Activated T-cell treated with anti-CD3 and anti-CD28 coated beads, Interleukin-2, amount 50 U/mL, for 24 hours (primary cell): Measurements from ENCODE around the gene TEX11.
"Not testable (repeated sequence)": the region's sequence is repeated elsewhere in the genome, so short reads cannot be mapped to it uniquely, and the experiment has no call there.

ENCODE experiments used
- DNase-seq: peaks from one replicate; pipeline ENCODE4 v3.0.0-alpha.2; 2020
- H3K27ac Mint-ChIP-seq: 2 replicates; pipeline ENCODE4 v1.8.0; 2020; ENCODE audit warnings: mild to moderate bottlenecking, mixed read lengths
- H3K27me3 Mint-ChIP-seq: 2 replicates; pipeline ENCODE4 v1.8.0; 2020; ENCODE audit warnings: mixed read lengths
- H3K36me3 Mint-ChIP-seq: 2 replicates; pipeline ENCODE4 v1.8.0; 2020; ENCODE audit warnings: low read depth, mixed read lengths
- H3K4me1 Mint-ChIP-seq: 2 replicates; pipeline ENCODE4 v1.8.0; 2020; ENCODE audit warnings: low read depth, mixed read lengths
- H3K4me3 Mint-ChIP-seq: 2 replicates; pipeline ENCODE4 v1.8.0; 2020; ENCODE audit warnings: mild to moderate bottlenecking, moderate library complexity, mixed read lengths
- H3K9me3 Mint-ChIP-seq: 2 replicates; pipeline ENCODE4 v1.8.0; 2020; ENCODE audit warnings: mixed read lengths

TEX11 gene

GRCh38 chrX:70908541-70908940 is at the start of gene TEX11:
Gene TEX11, minus strand, starts transcription at chrX:70908711. Its CDS starts 922 bp downstream, at chrX:70907789.
- no peak within 1 kb of the TSS for H3K4me3 Mint-ChIP-seq
- H3K27ac Mint-ChIP-seq: no peak within 1 kb of the TSS
- H3K27me3 Mint-ChIP-seq: peaks cover 17% of the 10 kb centered on the region
- H3K4me1 Mint-ChIP-seq: no peaks in the 10 kb centered on the region
- no peaks in the 10 kb centered on the region for H3K36me3 Mint-ChIP-seq
- DNase-seq: no peak
- H3K9me3 Mint-ChIP-seq: no peaks in the 10 kb centered on the region

GRCh38 chrX:70954871-70955270 is 46.4 kb upstream of the TEX11 start:
- H3K27ac Mint-ChIP-seq: no peak overlapping the region
- no peaks in the 10 kb centered on the region for H3K4me1 Mint-ChIP-seq
- no peak overlapping the region for H3K4me3 Mint-ChIP-seq
- H3K27me3 Mint-ChIP-seq: peaks cover 35% of the 10 kb centered on the region
- H3K36me3 Mint-ChIP-seq: no peaks in the 10 kb centered on the region
- no peaks in the 10 kb centered on the region for H3K9me3 Mint-ChIP-seq
- DNase-seq: no peak

DNA sequence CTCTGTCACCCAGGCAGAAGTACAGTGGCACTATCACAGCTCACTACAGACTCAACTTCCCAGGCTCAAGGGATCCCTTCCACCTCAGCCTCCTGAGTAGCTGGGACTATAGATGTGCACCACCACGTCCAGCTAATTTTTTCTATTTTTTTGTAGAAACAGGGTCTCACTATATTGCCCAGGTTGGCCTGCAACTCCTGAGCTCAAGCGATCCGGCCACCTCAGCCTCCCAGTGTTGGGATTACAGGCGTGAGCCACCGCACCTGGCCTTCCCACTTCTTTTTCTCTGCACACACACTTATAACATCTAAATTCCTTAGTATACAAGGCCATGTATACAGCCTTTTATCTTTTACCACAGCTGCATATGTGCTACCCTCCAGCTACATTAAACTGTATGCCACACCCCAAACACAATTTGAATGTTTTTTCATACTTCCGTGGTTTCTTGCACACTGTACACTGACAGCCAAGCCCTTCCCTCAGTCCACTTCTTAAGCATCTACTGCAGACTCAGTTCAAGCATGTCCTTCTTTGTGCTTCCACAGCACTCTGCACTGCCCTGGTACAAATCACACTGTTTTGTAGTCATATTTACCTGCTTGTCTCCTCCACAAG is 15.9 kb upstream of the TEX11 start:
- Mint-ChIP-seq H3K27me3 (peaks cover 55% of the 10 kb centered on the region), H3K27ac (no peak overlapping the region)
- no peak for DNase-seq

GRCh38 chrX:70922774-70923473 is 14.4 kb upstream of the TEX11 start:
- Mint-ChIP-seq H3K9me3 (no peaks in the 10 kb centered on the region), H3K27me3 (peaks cover 41% of the 10 kb centered on the region), H3K4me1 (peaks cover 5% of the 10 kb centered on the region), H3K36me3 (no peaks in the 10 kb centered on the region), H3K27ac (no peak overlapping the region), H3K4me3 (no peak overlapping the region)
- no peak for DNase-seq

More for the DNA sequence above, 15.9 kb upstream of the TEX11 start:
- Mint-ChIP-seq H3K4me1 (peaks cover 5% of the 10 kb centered on the region), H3K9me3 (no peaks in the 10 kb centered on the region), H3K4me3 (no peak overlapping the region), H3K36me3 (no peaks in the 10 kb centered on the region)

- H3K4me3 Mint-ChIP-seq: no peak overlapping the region
- H3K27me3 Mint-ChIP-seq: peaks cover 33% of the 10 kb centered on the region
- peaks cover 5% of the 10 kb centered on the region for H3K4me1 Mint-ChIP-seq
- DNase-seq: no peak
- no peaks in the 10 kb centered on the region for H3K9me3 Mint-ChIP-seq
- no peak overlapping the region for H3K27ac Mint-ChIP-seq
- no peaks in the 10 kb centered on the region for H3K36me3 Mint-ChIP-seq
Measured at GRCh38 chrX:70921709-70922352, 13.3 kb upstream of the TEX11 start.

DNA sequence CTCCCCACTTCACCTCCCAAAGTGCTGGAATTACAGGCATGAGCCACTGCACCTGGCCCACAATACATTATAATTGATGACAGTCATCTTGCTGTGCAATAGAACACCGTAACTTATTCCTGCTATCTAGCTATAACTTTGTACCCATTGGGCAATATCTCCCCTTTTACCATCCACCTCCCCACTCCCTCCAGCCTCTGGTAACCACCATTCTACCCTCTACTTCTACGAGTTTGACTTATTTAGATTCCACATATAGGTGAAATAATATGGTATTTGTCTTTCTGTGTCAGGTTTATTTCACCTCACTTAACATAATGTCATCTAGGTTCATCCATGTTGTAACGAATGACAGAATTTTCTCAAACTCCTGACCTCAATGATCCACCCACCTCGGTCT is 8.2 kb upstream of the TEX11 start:
- Mint-ChIP-seq H3K4me1 (peaks cover under 1% of the 10 kb centered on the region), H3K27me3 (peaks cover 9% of the 10 kb centered on the region), H3K9me3 (no peaks in the 10 kb centered on the region), H3K36me3 (no peaks in the 10 kb centered on the region), H3K4me3 (no peak overlapping the region), H3K27ac (no peak overlapping the region)
- no peak for DNase-seq

GRCh38 chrX:70907900-70908299 is 611 bp downstream of the TEX11 start:
- Mint-ChIP-seq H3K27ac (no peak overlapping the region), H3K4me3 (no peak overlapping the region), H3K9me3 (no peaks in the 10 kb centered on the region), H3K36me3 (no peaks in the 10 kb centered on the region), H3K4me1 (no peaks in the 10 kb centered on the region), H3K27me3 (peaks cover 17% of the 10 kb centered on the region)
- no peak for DNase-seq

DNA sequence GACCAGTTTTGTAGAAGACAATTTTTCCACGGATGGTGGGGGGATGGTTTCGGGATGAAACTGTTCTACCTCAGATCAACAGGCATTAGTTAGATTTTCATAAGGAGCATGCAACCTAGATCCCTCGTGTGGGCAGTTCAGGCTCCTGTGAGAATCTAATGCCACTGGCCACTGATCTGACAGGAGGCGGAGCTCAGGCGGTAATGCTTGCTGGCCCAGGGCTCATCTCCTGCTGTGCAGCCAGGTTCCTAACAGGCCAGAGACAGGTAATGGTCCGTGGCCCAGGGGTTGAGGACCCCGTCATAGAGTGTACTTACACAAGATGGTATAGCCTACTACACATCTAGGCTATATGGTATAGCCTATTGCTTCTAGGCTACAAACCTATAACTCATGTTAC is 7.0 kb downstream of the TEX11 start:
- Mint-ChIP-seq H3K9me3 (no peaks in the 10 kb centered on the region), H3K4me1 (no peaks in the 10 kb centered on the region), H3K27me3 (peaks cover 8% of the 10 kb centered on the region), H3K36me3 (no peaks in the 10 kb centered on the region), H3K4me3 (no peak overlapping the region), H3K27ac (no peak overlapping the region)
- DNase-seq: no peak

DNA sequence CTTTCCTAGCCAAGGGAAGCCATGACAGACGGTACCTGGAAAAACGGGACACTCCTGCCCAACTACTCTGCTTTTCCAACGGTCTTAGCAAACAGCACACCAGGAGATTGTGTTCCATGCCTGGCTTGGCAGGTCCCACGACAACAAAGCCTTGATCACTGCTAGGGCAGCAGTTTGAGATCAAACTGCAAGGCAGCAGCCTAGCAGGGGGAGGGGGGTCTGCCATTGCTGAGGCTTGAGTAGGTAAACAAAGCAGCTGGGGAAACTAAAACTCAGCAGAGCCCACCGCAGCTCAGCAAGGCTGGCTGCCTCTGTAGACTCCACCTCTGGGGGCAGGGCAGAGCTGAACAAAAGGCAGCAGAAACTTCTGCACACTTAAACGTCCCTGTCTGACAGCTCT is 18.1 kb downstream of the TEX11 start:
- peaks cover 52% of the 10 kb centered on the region for H3K27me3 Mint-ChIP-seq
- not testable (repeated sequence) for DNase-seq, H3K9me3 Mint-ChIP-seq, H3K4me1 Mint-ChIP-seq, H3K4me3 Mint-ChIP-seq, H3K36me3 Mint-ChIP-seq, H3K27ac Mint-ChIP-seq

GRCh38 chrX:70878902-70879301 is 29.6 kb downstream of the TEX11 start:
- Mint-ChIP-seq H3K27me3 (peaks cover 25% of the 10 kb centered on the region), H3K4me3 (no peak overlapping the region), H3K27ac (no peak overlapping the region), H3K36me3 (no peaks in the 10 kb centered on the region), H3K4me1 (peaks cover 2% of the 10 kb centered on the region), H3K9me3 (no peaks in the 10 kb centered on the region)
- no peak for DNase-seq

GRCh38 chrX:70852294-70852693 is 56.2 kb downstream of the TEX11 start:
- H3K27ac Mint-ChIP-seq: no peak overlapping the region
- no peaks in the 10 kb centered on the region for H3K9me3 Mint-ChIP-seq
- no peaks in the 10 kb centered on the region for H3K4me1 Mint-ChIP-seq
- H3K36me3 Mint-ChIP-seq: no peaks in the 10 kb centered on the region
- peaks cover 37% of the 10 kb centered on the region for H3K27me3 Mint-ChIP-seq
- no peak overlapping the region for H3K4me3 Mint-ChIP-seq
- no peak for DNase-seq

GRCh38 chrX:70844081-70844480 is 64.4 kb downstream of the TEX11 start:
- not testable (repeated sequence) for H3K36me3 Mint-ChIP-seq, H3K4me3 Mint-ChIP-seq, DNase-seq, H3K9me3 Mint-ChIP-seq, H3K4me1 Mint-ChIP-seq, H3K27ac Mint-ChIP-seq
- peaks cover 24% of the 10 kb centered on the region for H3K27me3 Mint-ChIP-seq

GRCh38 chrX:70843620-70844019 is 64.9 kb downstream of the TEX11 start:
- H3K9me3 Mint-ChIP-seq, H3K4me3 Mint-ChIP-seq, H3K27ac Mint-ChIP-seq, H3K4me1 Mint-ChIP-seq, DNase-seq, H3K36me3 Mint-ChIP-seq: not testable (repeated sequence)
- peaks cover 24% of the 10 kb centered on the region for H3K27me3 Mint-ChIP-seq

GRCh38 chrX:70834589-70834988 is 73.9 kb downstream of the TEX11 start:
- Mint-ChIP-seq H3K27me3 (peaks cover 52% of the 10 kb centered on the region), H3K36me3 (no peaks in the 10 kb centered on the region), H3K4me1 (no peaks in the 10 kb centered on the region)

DNA sequence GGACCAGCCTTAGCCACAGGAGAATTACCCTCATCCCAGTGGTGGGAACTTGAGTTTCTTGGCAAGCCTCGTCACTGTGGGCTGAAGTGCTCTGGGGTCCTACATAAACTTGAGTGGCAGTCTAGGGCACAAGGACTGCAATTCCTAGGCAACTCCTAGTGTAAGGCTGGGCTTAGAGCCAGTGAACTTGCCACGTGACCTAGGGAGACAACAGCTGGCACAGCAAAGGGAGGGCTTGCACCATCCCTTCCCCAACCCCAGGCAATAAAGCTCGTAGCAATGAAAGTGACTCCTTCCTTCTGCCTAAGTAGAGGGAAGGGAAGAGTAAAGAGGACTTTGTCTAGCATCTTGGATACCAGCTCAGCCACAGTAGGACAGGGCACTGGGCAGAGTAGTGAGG is 81.8 kb downstream of the TEX11 start:
- Mint-ChIP-seq H3K27me3 (peaks cover 58% of the 10 kb centered on the region), H3K36me3 (no peaks in the 10 kb centered on the region), H3K4me1 (no peaks in the 10 kb centered on the region), H3K4me3 (no peak overlapping the region), H3K27ac (no peak overlapping the region), H3K9me3 (no peaks in the 10 kb centered on the region)
- DNase-seq: no peak

More at GRCh38 chrX:70834589-70834988, 73.9 kb downstream of the TEX11 start:
- DNase-seq: no peak
- H3K27ac Mint-ChIP-seq: no peak overlapping the region
- H3K4me3 Mint-ChIP-seq: no peak overlapping the region
- no peaks in the 10 kb centered on the region for H3K9me3 Mint-ChIP-seq
